ENCODE results near the gene SND1. TPM values are rescaled to one million over a fixed set of nuclear protein-coding genes. Genes with fewer than 3 reads are reported as not detected.

SND1 gene
- total and polyA plus RNA-seq, 4 donors = 59.4 to 214 (median 84.1) TPM

- H3K27ac ChIP-seq (ENCODE audit: low read depth in 1 of 2, low read length in 2 of 2) = no peak overlapping the region
- H3K9ac ChIP-seq (ENCODE audit: low read depth in 1 of 2, low read length in 2 of 2) = no peak overlapping the region
- peaks cover 0 to 10% (median 6%) of the 10 kb centered on the region in 4 donors for H3K36me3 ChIP-seq (ENCODE audit: control insufficient read depth in 4 of 4, insufficient read depth in 3 of 4, low read depth in 1 of 4, low read length in 3 of 4)
- H3K4me3 ChIP-seq (ENCODE audit: low read depth in 1 of 3, low read length in 3 of 3) = no peak overlapping the region
- 80% methylated on average over 4 of the region's 4 CpGs for WGBS
- no peak for TF ChIP-seq JUND (IDR thresholded peaks at IDR 0.05)
- TF ChIP-seq FOXA2 (IDR thresholded peaks at IDR 0.05) = no peak
- TF ChIP-seq MAX (IDR thresholded peaks at IDR 0.05) = no peak
- no peak for TF ChIP-seq CTCF (IDR thresholded peaks at IDR 0.05; ENCODE audit: low read depth, low read length, missing input control)
- TF ChIP-seq EGR1 (IDR thresholded peaks at IDR 0.05; ENCODE audit: low read depth in 2 of 2) = no peak
- no peak for TF ChIP-seq REST (IDR thresholded peaks at IDR 0.05)
- TF ChIP-seq NR2F2 (IDR thresholded peaks at IDR 0.05) = no peak
- no peak for TF ChIP-seq GABPA (IDR thresholded peaks at IDR 0.05 in 1 of 2, conservative IDR thresholded peaks at IDR 0.05 in 1 of 2)
- no peak for TF ChIP-seq FOXA1 (IDR thresholded peaks at IDR 0.05)
- TF ChIP-seq HNF4A (conservative IDR thresholded peaks at IDR 0.05) = no peak
- TF ChIP-seq TAF1 (conservative IDR thresholded peaks at IDR 0.05) = no peak
- TF ChIP-seq HNF4G (IDR thresholded peaks at IDR 0.05) = no peak
- TF ChIP-seq SP1 (IDR thresholded peaks at IDR 0.05) = no peak
- no peak for TF ChIP-seq RXRA (IDR thresholded peaks at IDR 0.05)
- no peak for TF ChIP-seq ATF3 (IDR thresholded peaks at IDR 0.05)
- no peak for TF ChIP-seq ZBTB33 (IDR thresholded peaks at IDR 0.05)
- TF ChIP-seq YY1 (IDR thresholded peaks at IDR 0.05) = no peak
- no peak for TF ChIP-seq RAD21 (IDR thresholded peaks at IDR 0.05)
- H3K4me1 ChIP-seq (ENCODE audit: control insufficient read depth in 4 of 4, insufficient read depth in 4 of 4, low read length in 3 of 4) = no peaks in the 10 kb centered on the region
- no peaks in the 10 kb centered on the region for H3K9me3 ChIP-seq (ENCODE audit: control insufficient read depth in 4 of 4, low read length in 3 of 4)
- H3K27me3 ChIP-seq (ENCODE audit: control insufficient read depth in 4 of 4, insufficient read depth in 4 of 4, low read length in 3 of 4) = no peaks in the 10 kb centered on the region
- DNase-seq (ENCODE audit: low spot score) = peak; percentile 60
These were observed 334.9 kb downstream of the SND1 start for GRCh38 chr7:127986581-127987521.

Data from liver (tissue), 9 donors.